T-helper 1 cell treated with Interleukin-12 subunit alpha and Interleukin-12 subunit beta and Interleukin-4 antibody, amounts not matched to agents 30 μg/mL and 1 μg/mL, for 36 hours (primary cell): ENCODE measurements around the gene UTP11.

Source experiments
- H3K27ac Mint-ChIP-seq: one replicate; pipeline ENCODE4 v1.8.0; 2021; ENCODE audit warnings: mild to moderate bottlenecking, mixed read lengths
- H3K27me3 Mint-ChIP-seq: one replicate; pipeline ENCODE4 v1.8.0; 2021; ENCODE audit warnings: low read depth, mixed read lengths
- H3K36me3 Mint-ChIP-seq: one replicate; pipeline ENCODE4 v1.8.0; 2021; ENCODE audit warnings: low read depth, mixed read lengths
- H3K4me1 Mint-ChIP-seq: one replicate; pipeline ENCODE4 v1.8.0; 2021; ENCODE audit warnings: low read depth, mixed read lengths
- H3K4me3 Mint-ChIP-seq: one replicate; pipeline ENCODE4 v1.8.0; 2021; ENCODE audit warnings: mild to moderate bottlenecking, moderate library complexity, mixed read lengths
- H3K9me3 Mint-ChIP-seq: one replicate; pipeline ENCODE4 v1.8.0; 2021; ENCODE audit warnings: mixed read lengths

UTP11 gene

DNA sequence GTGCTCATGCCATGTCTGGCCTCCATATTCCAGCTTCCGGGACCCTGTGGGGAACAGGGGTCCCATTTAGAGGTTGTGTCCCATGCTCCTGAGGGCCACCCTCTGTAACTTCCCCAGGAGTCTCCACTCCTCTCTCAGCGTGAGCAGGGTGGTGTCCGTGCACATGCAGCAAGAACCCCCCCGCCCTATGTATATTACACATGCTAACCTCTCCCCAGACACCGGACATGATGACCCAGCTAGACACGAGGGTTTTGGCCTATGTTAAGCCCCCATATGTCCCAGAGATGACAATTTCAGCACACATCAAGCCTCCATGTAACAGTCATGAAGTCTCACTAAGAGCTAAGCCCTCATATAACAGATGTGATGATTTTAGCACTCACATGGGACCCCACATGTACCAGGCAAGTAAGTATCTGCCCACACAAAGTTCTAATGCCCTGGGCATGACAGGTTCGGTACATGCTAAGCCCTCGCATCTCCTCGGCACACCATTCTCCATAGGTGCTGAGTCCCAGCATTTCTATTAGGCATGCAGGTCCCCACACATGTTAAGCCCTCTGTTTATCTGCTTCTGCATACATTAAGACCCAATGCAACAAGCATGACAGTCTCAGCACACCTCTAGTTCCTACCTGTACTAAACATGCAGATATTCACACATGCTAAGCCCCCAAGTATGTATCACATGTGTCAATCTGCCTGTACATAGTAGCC is 14.3 kb upstream of the UTP11 start:
- H3K27ac Mint-ChIP-seq: peak overlapping the region; percentile 50
- H3K36me3 Mint-ChIP-seq: peaks cover 13% of the 10 kb centered on the region
- no peak overlapping the region for H3K4me3 Mint-ChIP-seq
- H3K9me3 Mint-ChIP-seq: no peaks in the 10 kb centered on the region
- peaks cover 44% of the 10 kb centered on the region for H3K4me1 Mint-ChIP-seq
- H3K27me3 Mint-ChIP-seq: no peaks in the 10 kb centered on the region

DNA sequence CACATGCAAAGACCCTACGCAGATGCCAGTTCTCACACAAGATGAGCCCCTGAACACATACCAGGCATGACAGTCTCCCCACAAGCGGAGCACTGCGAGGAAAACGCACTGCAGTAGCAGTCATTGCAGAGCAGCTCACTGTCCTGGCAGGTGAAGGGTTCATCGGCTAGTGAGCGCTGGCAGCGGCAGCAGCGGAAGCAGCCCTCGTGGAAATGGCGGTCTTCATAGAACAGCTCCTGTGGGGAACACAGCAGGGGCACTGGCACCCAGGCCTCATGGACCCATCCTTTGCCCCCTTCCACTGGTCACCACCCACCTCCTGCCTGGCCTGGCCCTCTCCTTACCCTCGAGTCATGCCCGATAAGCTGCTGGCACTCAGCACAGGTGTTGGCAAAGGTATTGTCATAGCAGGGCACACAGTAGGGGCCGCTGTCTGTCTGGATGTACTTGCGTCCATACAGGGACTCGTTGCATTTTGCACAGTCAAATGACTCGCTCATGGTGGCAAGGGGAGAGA is 13.6 kb upstream of the UTP11 start:
- H3K27ac Mint-ChIP-seq: peak overlapping the region; percentile 84
- H3K27me3 Mint-ChIP-seq: no peaks in the 10 kb centered on the region
- H3K4me1 Mint-ChIP-seq: peaks cover 51% of the 10 kb centered on the region
- peaks cover 13% of the 10 kb centered on the region for H3K36me3 Mint-ChIP-seq
- H3K9me3 Mint-ChIP-seq: no peaks in the 10 kb centered on the region
- H3K4me3 Mint-ChIP-seq: peak overlapping the region; percentile 60

DNA sequence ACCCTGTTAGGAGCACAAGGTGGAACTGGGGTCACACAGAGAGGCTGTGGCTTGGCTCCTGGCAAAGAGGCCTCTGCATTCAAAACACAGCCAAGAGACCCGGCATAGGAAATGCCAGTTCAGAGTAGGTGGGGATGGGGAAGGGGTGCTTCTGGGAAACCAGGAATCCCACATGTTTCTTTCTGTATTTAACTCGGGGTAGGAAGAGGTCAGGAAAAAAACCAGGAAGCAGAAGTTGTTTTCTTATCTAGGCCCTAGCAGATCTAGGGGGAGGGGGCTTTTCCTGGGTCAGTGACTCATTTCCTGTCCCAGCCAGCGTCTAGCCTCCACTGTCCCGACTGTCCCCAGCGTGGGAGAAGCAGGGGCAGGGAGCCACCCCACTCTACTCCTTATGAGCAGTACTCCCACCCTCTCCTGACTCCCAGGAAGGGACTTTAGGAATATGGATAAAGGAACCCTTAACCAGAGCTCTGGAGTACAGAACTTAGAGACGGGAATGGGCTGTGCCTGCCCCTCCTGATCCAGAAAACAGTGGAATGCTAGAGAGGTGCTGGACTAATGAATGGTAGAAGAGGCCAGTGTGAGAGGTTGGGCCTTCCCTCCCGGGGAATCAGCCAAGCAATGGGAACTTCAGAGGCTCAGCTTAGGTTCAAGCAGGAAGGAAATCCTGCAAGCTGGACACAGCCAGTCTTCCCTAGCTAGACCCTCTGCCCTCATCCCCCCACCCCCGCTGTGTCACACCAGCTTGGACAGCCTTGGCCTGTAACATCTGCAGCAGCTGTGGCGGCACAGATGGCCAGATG is 12.9 kb upstream of the UTP11 start:
- H3K27me3 Mint-ChIP-seq: no peaks in the 10 kb centered on the region
- no peaks in the 10 kb centered on the region for H3K9me3 Mint-ChIP-seq
- peak overlapping the region; percentile 60 for H3K4me3 Mint-ChIP-seq
- peaks cover 16% of the 10 kb centered on the region for H3K36me3 Mint-ChIP-seq
- peaks cover 55% of the 10 kb centered on the region for H3K4me1 Mint-ChIP-seq
- peak overlapping the region; percentile 84 for H3K27ac Mint-ChIP-seq

DNA sequence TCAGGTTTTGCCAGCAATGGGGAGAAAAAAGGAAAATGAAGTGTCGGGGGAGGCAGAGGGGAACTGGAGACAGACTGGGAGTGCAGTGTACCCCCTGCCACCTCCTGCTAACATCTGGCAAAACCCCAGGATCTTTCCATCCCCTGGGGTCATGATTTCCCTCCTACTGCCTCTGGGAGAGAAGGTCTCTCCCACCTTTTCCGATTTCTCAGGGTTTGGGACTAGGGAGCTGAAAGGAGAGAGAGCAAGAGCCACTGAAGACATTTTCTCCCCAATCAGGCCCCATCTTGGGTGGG is 12.4 kb upstream of the UTP11 start:
- Mint-ChIP-seq H3K4me1 (peaks cover 52% of the 10 kb centered on the region), H3K36me3 (peaks cover 13% of the 10 kb centered on the region), H3K27ac (peak overlapping the region; percentile 84), H3K9me3 (no peaks in the 10 kb centered on the region), H3K27me3 (no peaks in the 10 kb centered on the region), H3K4me3 (no peak overlapping the region)

DNA sequence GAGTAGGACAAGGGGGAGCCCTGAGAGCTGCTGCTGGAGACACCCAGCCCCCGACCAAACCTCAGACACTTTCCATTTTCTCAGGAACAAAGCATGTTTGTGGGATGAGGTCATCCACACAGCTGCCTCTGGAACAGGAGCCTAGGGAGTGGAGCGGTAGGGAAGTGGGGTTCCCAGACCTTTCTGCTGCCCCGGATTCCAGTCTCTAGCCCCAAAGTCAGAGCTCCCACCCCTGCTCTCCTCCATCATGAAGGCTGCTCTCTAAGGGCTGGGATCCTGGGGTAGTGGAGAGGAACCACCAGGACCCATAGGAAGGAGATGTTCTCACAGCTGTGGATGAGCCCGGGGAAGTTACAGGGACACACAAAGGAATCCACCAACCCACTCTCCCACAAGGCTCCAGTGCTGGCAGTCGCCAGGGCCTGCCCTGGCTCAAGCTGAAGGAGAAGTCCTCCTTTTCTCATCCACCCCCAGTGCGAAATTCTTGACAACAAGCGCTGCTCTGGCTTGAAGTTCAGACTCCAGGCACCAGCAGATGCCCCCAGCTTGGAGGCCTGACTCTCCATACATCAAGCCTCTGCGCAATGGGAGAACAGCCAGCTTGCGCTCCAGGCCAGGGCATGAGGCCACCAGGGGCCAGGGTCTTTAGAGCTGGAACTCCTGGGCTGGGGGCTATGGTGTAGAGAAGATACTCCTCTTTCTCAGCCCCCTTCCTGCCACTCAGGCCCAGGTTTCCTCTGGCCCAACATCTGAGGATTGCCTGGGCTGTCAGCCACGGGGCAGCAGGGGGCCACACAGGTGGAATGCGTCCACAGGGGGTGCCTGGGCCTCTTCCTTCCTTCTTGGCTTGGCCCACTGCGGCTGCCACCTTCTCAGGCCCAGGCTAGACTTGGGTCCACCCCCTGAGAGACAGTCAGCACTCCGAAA is 11.7 kb upstream of the UTP11 start:
- Mint-ChIP-seq H3K4me1 (peaks cover 49% of the 10 kb centered on the region), H3K36me3 (peaks cover 11% of the 10 kb centered on the region), H3K4me3 (no peak overlapping the region), H3K27me3 (no peaks in the 10 kb centered on the region), H3K27ac (peak overlapping the region; percentile 63), H3K9me3 (no peaks in the 10 kb centered on the region)

DNA sequence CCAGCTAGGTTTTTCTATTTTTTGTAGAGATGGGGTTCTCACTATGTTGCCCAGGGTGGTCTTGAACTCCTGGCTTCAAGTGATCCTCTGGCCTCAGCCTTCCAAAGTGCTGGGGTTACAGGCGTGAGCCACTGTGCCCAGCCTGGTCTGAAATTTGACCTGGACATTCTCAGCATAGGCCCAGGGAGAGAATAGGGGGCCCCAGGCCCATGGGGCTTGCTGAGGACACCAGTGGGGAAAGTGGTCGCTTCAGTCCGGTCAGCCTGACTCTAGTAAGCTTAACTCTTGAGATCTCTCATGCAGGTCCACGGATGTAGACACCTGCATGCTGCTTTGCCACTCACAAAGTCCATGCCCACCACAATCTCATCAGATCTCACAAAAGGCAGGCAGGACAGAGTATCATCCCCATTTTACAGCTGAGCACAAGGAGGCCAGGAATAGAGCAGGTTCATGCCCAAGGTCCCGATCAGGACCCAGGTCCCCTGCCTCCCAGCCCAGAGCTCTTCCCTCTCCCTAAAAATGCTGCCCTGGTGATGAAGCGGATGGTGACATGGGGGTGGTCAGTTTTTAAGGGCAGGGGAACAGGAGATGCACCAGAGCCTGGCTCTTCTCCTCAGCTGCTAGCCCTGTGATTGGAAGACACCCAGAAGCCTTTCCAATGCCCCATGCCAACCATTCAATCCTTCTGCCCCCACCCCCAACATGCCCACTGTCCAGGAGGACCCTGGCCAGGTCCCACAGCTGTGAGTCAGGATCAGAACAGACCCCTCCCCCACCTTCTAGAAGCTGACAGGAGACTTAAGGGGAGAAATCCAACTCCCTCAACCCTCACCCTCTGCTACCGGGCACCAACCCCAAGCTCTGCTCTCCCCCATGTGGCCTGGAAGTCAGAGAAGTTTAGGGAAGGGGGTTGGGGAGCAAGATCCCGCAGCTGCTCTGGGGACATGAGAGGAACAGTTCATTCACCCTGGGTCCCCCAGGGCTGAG is 9.0 kb upstream of the UTP11 start:
- no peaks in the 10 kb centered on the region for H3K9me3 Mint-ChIP-seq
- peak overlapping the region; percentile 83 for H3K27ac Mint-ChIP-seq
- peaks cover 4% of the 10 kb centered on the region for H3K36me3 Mint-ChIP-seq
- peak overlapping the region; percentile 90 for H3K4me3 Mint-ChIP-seq
- no peaks in the 10 kb centered on the region for H3K27me3 Mint-ChIP-seq
- H3K4me1 Mint-ChIP-seq: peaks cover 42% of the 10 kb centered on the region

DNA sequence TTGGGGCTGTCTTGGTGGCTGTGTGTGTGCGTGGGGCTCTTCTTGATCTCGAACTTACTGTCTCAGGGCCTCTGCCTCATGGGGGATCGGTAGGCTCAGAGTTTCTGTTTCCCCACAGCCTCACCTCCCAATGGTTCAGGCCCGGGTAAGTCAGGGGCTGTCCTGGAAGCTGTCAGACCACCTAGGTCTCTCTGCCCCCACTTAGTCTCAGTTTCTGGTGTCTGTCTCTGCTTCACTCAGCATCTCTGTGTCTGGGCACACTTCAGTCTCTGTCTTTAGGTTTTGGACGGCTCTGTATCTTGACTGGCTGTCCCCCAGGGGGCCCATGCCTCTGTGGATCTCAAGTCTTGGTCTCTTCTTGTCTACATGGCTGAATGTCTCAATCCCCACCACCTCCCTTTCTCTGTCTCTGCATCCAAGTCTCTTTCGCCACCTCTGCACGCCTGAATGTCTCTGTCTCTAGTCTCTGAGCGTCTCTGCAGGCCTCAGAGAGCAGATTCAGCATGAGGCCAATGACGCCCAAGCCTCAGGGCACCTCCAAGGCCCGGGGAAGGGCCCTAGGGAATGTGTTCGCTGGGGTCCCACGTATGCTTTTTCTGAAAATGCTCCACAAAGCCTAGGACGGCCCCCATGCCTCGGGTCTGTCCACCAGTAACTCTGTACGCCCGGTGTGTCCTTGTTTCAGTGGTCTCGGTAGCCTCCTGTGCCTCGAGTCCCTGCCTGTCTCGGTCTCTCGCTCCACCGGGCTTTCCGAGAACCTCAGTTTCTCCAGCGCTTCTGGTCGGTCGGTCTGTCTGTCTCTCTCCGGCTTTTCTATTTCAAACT is 8.0 kb upstream of the UTP11 start:
- Mint-ChIP-seq H3K9me3 (no peaks in the 10 kb centered on the region), H3K4me1 (peaks cover 43% of the 10 kb centered on the region), H3K4me3 (peak overlapping the region; percentile 90), H3K27me3 (no peaks in the 10 kb centered on the region), H3K27ac (peak overlapping the region; percentile 83), H3K36me3 (peaks cover 3% of the 10 kb centered on the region)

DNA sequence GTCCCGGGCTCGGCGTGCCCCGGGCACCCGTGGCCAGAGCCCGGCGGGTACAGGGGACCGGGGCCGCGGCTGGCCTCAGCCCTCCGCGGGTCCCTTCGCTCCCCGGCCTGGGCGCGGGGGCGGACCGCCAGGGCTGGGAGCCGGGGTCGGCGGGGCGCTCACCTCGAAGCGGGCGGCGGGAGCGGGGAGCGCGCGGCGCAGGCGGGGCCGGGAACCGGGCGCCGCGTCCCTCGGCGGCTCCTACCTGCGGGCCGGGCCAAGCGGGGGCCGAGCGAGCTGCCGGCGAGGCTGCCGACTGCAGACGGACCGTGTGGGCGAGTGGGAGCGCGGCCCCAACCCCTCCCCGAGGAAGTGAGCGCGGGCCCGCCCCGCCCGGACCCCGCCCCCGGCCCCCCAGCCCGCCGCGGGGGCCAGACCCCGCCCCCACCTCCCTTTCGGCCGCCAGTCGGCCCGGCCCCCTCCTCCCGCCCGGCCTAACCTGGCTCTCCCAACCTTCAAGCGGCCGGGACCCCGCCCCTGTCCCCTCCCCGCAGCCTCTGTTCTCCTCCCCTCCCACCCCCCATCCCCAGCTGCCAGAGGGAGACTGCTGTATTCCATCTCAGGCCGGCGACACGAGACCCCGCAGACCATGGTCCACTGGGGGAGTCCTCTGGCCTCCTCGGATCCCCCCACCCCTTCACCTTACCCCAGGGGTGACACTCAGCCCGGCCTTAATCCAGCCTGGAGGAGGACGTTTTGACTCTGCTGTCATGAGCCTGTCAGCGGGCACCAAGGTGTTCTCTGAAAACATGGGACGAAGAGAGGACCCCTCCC is 7.1 kb upstream of the UTP11 start, which contains the start of gene FHL3:
Gene FHL3, minus strand, starts transcription at position 320 of the 813 bp plus-strand sequence. CDS start 6,102 bp downstream, outside the sequence.
- Mint-ChIP-seq H3K27ac (peak within 1 kb of the TSS; percentile 83), H3K27me3 (no peaks in the 10 kb centered on the region), H3K9me3 (no peaks in the 10 kb centered on the region), H3K4me1 (peaks cover 36% of the 10 kb centered on the region), H3K36me3 (peaks cover 3% of the 10 kb centered on the region), H3K4me3 (peak within 1 kb of the TSS; percentile 90)

DNA sequence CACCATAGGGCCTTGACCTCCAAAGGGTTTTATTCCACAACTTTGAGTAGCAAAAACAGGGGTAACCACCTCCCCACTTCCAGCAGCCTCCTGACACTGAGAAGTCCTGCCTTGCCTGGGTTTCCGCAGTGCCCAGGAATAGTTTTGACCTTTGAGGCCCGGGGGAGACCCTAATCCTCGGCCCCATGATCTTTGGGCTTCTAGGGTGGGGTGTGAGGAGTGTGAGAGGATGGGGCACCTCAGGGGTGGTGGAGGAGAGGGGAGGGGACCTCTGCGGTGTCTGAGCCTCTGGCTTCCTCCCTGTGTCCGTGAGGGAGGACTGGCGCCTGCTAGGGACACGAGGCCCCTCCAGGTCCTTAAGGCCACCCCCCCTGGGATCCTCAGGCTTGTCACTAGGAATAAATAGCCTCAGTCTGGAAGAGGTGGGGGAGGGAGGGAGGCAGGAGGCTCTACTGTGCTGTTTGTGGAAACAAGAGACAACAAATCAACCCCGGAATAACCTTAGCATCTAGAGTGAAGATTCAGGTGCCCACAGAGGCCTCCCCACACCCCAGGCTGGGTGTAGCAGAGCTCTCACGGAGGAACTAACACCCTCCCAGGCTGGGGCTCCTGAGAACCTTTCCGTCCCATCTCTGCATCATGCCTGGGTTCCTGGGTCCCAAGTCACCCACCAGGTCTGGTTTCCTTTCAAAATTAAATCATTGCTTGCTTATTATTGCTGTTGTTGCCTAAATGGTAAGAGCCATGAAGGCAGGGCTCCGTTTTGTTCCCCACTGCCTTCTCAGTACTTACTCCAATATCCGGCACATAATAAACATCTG is 6.3 kb upstream of the UTP11 start:
- H3K4me1 Mint-ChIP-seq: peaks cover 35% of the 10 kb centered on the region

DNA sequence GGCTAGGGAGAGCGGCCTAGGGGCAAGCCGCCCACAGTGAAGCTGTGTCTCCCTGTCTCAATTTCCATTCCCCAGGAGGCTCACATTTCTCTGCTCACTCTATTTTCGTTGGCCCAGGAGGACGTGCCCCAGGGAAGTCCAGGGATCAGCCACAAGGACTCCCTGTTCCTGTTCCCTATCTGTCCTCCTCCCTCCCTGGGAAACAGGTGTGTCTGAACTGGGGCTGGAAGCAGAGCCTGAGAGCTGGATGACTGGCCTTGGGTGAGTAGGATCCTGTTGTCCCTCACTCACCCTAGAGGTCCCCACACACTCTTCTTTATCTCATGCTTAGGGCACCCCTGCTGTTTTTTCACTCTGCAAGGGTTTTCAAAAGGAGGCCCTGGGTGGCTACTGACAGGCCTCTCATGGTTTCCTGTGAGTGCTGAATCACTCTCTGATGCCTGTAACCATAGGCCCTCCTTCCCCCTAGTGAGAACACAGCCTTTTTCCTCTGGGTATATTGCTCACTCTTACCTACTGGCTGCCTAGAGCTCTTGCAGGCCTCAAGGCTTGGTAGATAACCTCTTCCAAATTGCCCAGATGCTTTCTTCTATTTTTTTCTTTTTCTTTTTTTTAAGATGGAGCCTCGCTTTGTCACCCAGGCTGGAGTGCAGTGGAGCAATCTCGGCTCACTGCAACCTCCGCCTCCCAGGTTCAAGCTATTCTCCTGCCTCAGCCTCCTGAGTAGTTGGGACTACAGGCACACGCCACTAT is 3.3 kb upstream of the UTP11 start:
- Mint-ChIP-seq H3K4me3 (peak overlapping the region; percentile 42), H3K27ac (peak overlapping the region; percentile 97), H3K36me3 (peaks cover 8% of the 10 kb centered on the region), H3K27me3 (no peaks in the 10 kb centered on the region), H3K4me1 (peaks cover 34% of the 10 kb centered on the region), H3K9me3 (no peaks in the 10 kb centered on the region)

More for the DNA sequence above, 6.3 kb upstream of the UTP11 start:
- Mint-ChIP-seq H3K4me3 (peak overlapping the region; percentile 65), H3K36me3 (peaks cover 3% of the 10 kb centered on the region), H3K9me3 (no peaks in the 10 kb centered on the region), H3K27ac (no peak overlapping the region), H3K27me3 (no peaks in the 10 kb centered on the region)

DNA sequence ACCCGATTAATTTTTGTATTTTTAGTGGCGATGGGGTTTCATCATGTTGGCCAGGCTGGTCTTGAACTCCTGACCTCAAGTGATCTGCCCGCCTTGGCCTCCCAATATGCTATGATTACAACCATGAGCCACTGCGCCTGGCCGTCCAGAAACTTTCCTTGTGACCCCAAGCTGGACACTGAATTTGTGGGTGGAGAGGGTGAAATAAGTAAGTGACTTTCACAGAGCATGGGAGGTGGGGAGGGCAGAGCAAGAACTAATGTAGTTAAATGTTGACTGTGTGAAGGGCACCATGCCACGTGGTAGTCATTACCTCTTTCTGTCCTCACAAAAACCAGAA is 2.7 kb upstream of the UTP11 start:
- Mint-ChIP-seq H3K36me3 (peaks cover 5% of the 10 kb centered on the region), H3K27ac (peak overlapping the region; percentile 97), H3K9me3 (no peaks in the 10 kb centered on the region), H3K4me1 (peaks cover 32% of the 10 kb centered on the region), H3K4me3 (no peak overlapping the region), H3K27me3 (no peaks in the 10 kb centered on the region)
